ENCODE data around the gene DNER. TPM values are rescaled to one million over a fixed set of nuclear protein-coding genes. Genes with fewer than 3 reads are reported as not detected.

Gene DNER
- total RNA-seq, 3 donors from 2014 or later (not counting 1 experiment from before 2014, with no cell fraction given), result not detected

DNA sequence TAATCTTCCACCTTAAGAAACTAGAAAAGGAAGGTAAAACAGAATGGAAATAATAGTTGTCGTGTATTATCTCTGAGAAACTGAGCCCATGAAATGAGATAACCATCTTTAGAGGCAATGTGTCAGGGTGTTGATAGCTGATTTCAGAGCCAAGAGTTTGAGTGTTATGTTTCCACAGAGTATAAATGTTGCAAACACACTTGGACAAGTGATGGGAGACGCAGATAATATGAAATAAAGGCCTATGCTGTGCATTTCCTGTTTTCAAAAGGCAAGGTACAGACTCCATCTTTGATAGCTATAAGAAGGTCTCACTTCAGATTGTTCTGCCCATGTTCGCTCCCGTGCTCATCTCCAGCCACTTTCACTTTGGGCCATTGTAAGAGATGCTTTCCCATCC, 25.9 kb upstream of the DNER start:
- Histone ChIP-seq H3K9me3 (ENCODE audit: control insufficient read depth, insufficient read depth, low read length) (no peaks in the 10 kb centered on the region), H3K36me3 (ENCODE audit: control insufficient read depth, insufficient read depth, low read length) (no peaks in the 10 kb centered on the region), H3K4me1 (ENCODE audit: control insufficient read depth, insufficient read depth, low read length) (no peaks in the 10 kb centered on the region), H3K4me3 (ENCODE audit: low read length) (no peak overlapping the region), H3K27ac (ENCODE audit: low read length) (no peak overlapping the region), H3K27me3 (ENCODE audit: control insufficient read depth, insufficient read depth, low read length) (no peaks in the 10 kb centered on the region)
- Mint-ChIP-seq H3K4me3 (no peak overlapping the region), H3K36me3 (peaks cover 22% of the 10 kb centered on the region), H3K27me3 (ENCODE audit: low read depth in 2 of 2) (peaks cover 0 to 7% of the 10 kb centered on the region in 2 donors), H3K27ac (no peak overlapping the region), H3K4me1 (no peaks in the 10 kb centered on the region), H3K9me3 (peaks cover 7 to 15% of the 10 kb centered on the region in 2 donors)
- no peak for DNase-seq
- TF ChIP-seq, protein P1, sequence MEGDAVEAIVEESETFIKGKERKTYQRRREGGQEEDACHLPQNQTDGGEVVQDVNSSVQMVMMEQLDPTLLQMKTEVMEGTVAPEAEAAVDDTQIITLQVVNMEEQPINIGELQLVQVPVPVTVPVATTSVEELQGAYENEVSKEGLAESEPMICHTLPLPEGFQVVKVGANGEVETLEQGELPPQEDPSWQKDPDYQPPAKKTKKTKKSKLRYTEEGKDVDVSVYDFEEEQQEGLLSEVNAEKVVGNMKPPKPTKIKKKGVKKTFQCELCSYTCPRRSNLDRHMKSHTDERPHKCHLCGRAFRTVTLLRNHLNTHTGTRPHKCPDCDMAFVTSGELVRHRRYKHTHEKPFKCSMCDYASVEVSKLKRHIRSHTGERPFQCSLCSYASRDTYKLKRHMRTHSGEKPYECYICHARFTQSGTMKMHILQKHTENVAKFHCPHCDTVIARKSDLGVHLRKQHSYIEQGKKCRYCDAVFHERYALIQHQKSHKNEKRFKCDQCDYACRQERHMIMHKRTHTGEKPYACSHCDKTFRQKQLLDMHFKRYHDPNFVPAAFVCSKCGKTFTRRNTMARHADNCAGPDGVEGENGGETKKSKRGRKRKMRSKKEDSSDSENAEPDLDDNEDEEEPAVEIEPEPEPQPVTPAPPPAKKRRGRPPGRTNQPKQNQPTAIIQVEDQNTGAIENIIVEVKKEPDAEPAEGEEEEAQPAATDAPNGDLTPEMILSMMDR (IDR thresholded peaks at IDR 0.05), result no peak
- WGBS (ENCODE audit: insufficient coverage), result 88% methylated on average over 4 of the region's 4 CpGs
- intact Hi-C loops (cut with micrococcal nuclease), result no loop called here
- ATAC-seq, result no peak

DNA sequence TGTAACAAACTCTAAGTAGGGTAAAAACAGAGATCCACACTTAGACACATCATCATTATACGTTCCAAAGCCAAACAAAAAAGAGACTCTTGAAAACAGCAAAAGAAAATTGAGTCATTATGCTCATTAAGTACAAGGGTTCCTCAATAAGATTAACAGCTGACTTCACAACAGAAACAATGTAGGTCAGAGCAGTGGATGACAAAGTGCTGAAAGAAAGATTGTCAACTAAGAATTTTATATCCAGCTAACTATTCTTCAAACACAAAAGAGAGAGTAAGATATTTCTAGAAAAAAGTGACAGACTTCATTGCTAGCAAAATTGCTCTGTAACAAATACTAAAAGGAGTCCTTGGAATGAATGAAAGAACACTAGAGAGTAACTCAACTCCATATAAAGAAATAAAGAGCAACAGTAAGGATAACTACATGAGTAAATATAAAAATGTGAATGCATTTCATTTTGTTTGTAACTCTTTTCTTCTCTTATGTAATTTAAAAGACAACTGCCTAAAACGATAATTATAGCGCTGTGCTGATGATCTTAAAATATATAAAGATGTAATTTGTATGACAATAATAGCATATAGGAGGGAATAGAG, 23.8 kb upstream of the DNER start:
- TF ChIP-seq, protein P1 (IDR thresholded peaks at IDR 0.05), result no peak
- no peak overlapping the region for H3K4me3 Mint-ChIP-seq
- Histone ChIP-seq H3K4me3 (ENCODE audit: low read length) (no peak overlapping the region), H3K36me3 (ENCODE audit: control insufficient read depth, insufficient read depth, low read length) (no peaks in the 10 kb centered on the region), H3K27ac (ENCODE audit: low read length) (no peak overlapping the region), H3K27me3 (ENCODE audit: control insufficient read depth, insufficient read depth, low read length) (no peaks in the 10 kb centered on the region), H3K4me1 (ENCODE audit: control insufficient read depth, insufficient read depth, low read length) (no peaks in the 10 kb centered on the region), H3K9me3 (ENCODE audit: control insufficient read depth, insufficient read depth, low read length) (no peaks in the 10 kb centered on the region)
- no peak for DNase-seq
- H3K27ac Mint-ChIP-seq, result no peak overlapping the region
- H3K36me3 Mint-ChIP-seq, result peaks cover 22% of the 10 kb centered on the region
- peaks cover 7 to 15% of the 10 kb centered on the region in 2 donors for H3K9me3 Mint-ChIP-seq
- H3K4me1 Mint-ChIP-seq, result peaks cover 9 to 14% of the 10 kb centered on the region in 2 donors
- H3K27me3 Mint-ChIP-seq (ENCODE audit: low read depth in 2 of 2), result no peaks in the 10 kb centered on the region
- intact Hi-C loops (cut with micrococcal nuclease), result no loop called here
- 95% methylated on average over 3 of the region's 3 CpGs for WGBS (ENCODE audit: insufficient coverage)
- ATAC-seq, result no peak

DNA sequence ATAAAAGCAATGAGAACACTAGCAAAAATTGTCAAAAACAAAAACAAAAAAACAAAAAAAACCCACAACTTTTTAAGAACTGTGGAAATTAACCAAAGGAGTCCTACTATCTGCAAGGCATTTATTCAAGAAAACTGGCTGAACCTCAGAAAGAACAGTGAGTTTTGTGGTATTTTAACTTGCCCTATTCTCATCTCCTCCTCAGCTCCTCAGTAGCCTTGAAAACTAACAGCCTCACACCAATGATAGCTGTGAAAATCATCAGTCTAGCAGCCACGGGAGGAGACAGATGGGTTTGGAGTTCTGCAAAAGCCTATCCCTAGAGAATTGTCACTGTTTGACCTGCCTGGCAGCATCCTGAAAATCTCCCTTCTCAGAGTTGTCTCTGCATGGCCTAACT, 20.1 kb upstream of the DNER start:
- TF ChIP-seq, protein P1 (IDR thresholded peaks at IDR 0.05), result no peak
- Histone ChIP-seq H3K27ac (ENCODE audit: low read length) (no peak overlapping the region), H3K27me3 (ENCODE audit: control insufficient read depth, insufficient read depth, low read length) (no peaks in the 10 kb centered on the region), H3K9me3 (ENCODE audit: control insufficient read depth, insufficient read depth, low read length) (no peaks in the 10 kb centered on the region), H3K4me1 (ENCODE audit: control insufficient read depth, insufficient read depth, low read length) (no peaks in the 10 kb centered on the region), H3K4me3 (ENCODE audit: low read length) (no peak overlapping the region), H3K36me3 (ENCODE audit: control insufficient read depth, insufficient read depth, low read length) (no peaks in the 10 kb centered on the region)
- 67% methylated on average over 1 of the region's 1 CpG for WGBS (ENCODE audit: insufficient coverage)
- H3K36me3 Mint-ChIP-seq, result peaks cover 22% of the 10 kb centered on the region
- DNase-seq, result no peak
- peaks cover 9 to 20% of the 10 kb centered on the region in 2 donors for H3K4me1 Mint-ChIP-seq
- H3K4me3 Mint-ChIP-seq, result no peak overlapping the region
- H3K27me3 Mint-ChIP-seq (ENCODE audit: low read depth in 2 of 2), result peaks cover 2 to 6% of the 10 kb centered on the region in 2 donors
- no peak overlapping the region for H3K27ac Mint-ChIP-seq
- H3K9me3 Mint-ChIP-seq, result peaks cover 7 to 15% of the 10 kb centered on the region in 2 donors
- peak in 1 of 3 donors; percentile 54 for ATAC-seq
- intact Hi-C loops (cut with micrococcal nuclease), result no loop called here

Measured in natural killer cell (primary cell).